Prostate gland (tissue), 2 donors: ENCODE measurements around the gene MLLT11.

Experiments used
- POLR2A ChIP-seq: fragments of 450-650 bp; IDR thresholded peaks from one replicate; pipeline ENCODE4 v1.6.1; 2016; ENCODE audit warnings: antibody characterized with exemption, mild to moderate bottlenecking
- TF ChIP-seq, protein P1 (sequence below), 4 experiments: fragments of 200-600 bp in 2 of 4; fragments of 450-650 bp in 2 of 4; sonication (generic) in 2 of 4; IDR thresholded peaks; 1 replicate in 3 of 4; 2 replicates in 1 of 4; pipeline ENCODE4 v1.5.1; 2016 to 2019; ENCODE audit warnings: antibody characterized with exemption in 4 of 4, mild to moderate bottlenecking in 2 of 4, moderate library complexity in 2 of 4

- TF ChIP-seq, protein P1, sequence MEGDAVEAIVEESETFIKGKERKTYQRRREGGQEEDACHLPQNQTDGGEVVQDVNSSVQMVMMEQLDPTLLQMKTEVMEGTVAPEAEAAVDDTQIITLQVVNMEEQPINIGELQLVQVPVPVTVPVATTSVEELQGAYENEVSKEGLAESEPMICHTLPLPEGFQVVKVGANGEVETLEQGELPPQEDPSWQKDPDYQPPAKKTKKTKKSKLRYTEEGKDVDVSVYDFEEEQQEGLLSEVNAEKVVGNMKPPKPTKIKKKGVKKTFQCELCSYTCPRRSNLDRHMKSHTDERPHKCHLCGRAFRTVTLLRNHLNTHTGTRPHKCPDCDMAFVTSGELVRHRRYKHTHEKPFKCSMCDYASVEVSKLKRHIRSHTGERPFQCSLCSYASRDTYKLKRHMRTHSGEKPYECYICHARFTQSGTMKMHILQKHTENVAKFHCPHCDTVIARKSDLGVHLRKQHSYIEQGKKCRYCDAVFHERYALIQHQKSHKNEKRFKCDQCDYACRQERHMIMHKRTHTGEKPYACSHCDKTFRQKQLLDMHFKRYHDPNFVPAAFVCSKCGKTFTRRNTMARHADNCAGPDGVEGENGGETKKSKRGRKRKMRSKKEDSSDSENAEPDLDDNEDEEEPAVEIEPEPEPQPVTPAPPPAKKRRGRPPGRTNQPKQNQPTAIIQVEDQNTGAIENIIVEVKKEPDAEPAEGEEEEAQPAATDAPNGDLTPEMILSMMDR (IDR thresholded peaks at IDR 0.05), result no peak
- no peak for TF ChIP-seq POLR2A
Measured at GRCh38 chr1:151072224-151072623, 12.0 kb downstream of the MLLT11 start.
